HG03521 (cell line): Measurements from ENCODE around the gene LLCFC1.

Experiments used
- ATAC-seq: cut with Tn5 transposase; IDR thresholded peaks from one replicate; pipeline ENCODE4 v1.9.1; 2021; ENCODE audit warnings: mild to moderate bottlenecking, moderate library complexity; ENCODE audit not compliant: unreplicated experiment

LLCFC1 gene

GRCh38 chr7:142910031-142910433 is 29.3 kb upstream of the LLCFC1 start:
- no peak for ATAC-seq

- no peak for ATAC-seq
Observed at GRCh38 chr7:142910481-142910880, 28.8 kb upstream of the LLCFC1 start.

GRCh38 chr7:142913051-142913450 is 26.2 kb upstream of the LLCFC1 start:
- ATAC-seq: no peak

- ATAC-seq: no peak
Observed at GRCh38 chr7:142913566-142913965, 25.7 kb upstream of the LLCFC1 start.

GRCh38 chr7:142914121-142914520 is 25.2 kb upstream of the LLCFC1 start:
- no peak for ATAC-seq

- ATAC-seq: no peak
Observed at GRCh38 chr7:142915315-142915714, 24.0 kb upstream of the LLCFC1 start.

- no peak for ATAC-seq
Observed at GRCh38 chr7:142916508-142916907, 22.8 kb upstream of the LLCFC1 start.

- no peak for ATAC-seq
Observed at GRCh38 chr7:142917447-142917846, 21.8 kb upstream of the LLCFC1 start.

GRCh38 chr7:142918901-142919300 is 20.4 kb upstream of the LLCFC1 start:
- no peak for ATAC-seq

- no peak for ATAC-seq
Observed at GRCh38 chr7:142919656-142920055, 19.6 kb upstream of the LLCFC1 start.

GRCh38 chr7:142923391-142923790 is 15.9 kb upstream of the LLCFC1 start:
- ATAC-seq: no peak

- ATAC-seq: no peak
Observed at GRCh38 chr7:142925413-142925812, 13.9 kb upstream of the LLCFC1 start.

GRCh38 chr7:142927085-142927745 is 12.1 kb upstream of the LLCFC1 start:
- ATAC-seq: no peak

- ATAC-seq: no peak
Observed at GRCh38 chr7:142927949-142928348, 11.3 kb upstream of the LLCFC1 start.

- no peak for ATAC-seq
Observed at GRCh38 chr7:142930126-142930730, 9.1 kb upstream of the LLCFC1 start.

- no peak for ATAC-seq
Observed at GRCh38 chr7:142932386-142933091, 6.7 kb upstream of the LLCFC1 start.

- ATAC-seq: no peak
Observed at GRCh38 chr7:142933092-142933475, 6.2 kb upstream of the LLCFC1 start.

- ATAC-seq: no peak
Observed at GRCh38 chr7:142933624-142934023, 5.7 kb upstream of the LLCFC1 start, which contains the start of gene TRPV5. Gene TRPV5, minus strand, starts transcription at chr7:142933746. Its CDS starts 287 bp downstream, at chr7:142933459.

- no peak for ATAC-seq
Observed at GRCh38 chr7:142934056-142934455, 5.2 kb upstream of the LLCFC1 start.

GRCh38 chr7:142935941-142936565 is 3.2 kb upstream of the LLCFC1 start:
- ATAC-seq: no peak

- no peak for ATAC-seq
Observed at GRCh38 chr7:142938611-142939010, 673 bp upstream of the LLCFC1 start.
